ENCODE results near the gene TWNK.

TWNK gene

GRCh38 chr10:101005869-101006567, 18.7 kb downstream of the TWNK start:
- H3K9me3 ChIP-seq (ENCODE audit: control extremely low read depth in 1 of 5, control insufficient read depth in 4 of 5, insufficient read depth in 2 of 5, low read depth in 1 of 5, low read length in 4 of 5), result no peaks in the 10 kb centered on the region
- DNase-seq, result no peak
- CTCF ChIA-PET, result interaction anchor here (0.6 to 23.7 kb wide), 4 partner anchors 10 to 310 kb away, joined by 3 to 311 read pairs (median 78); partner anchors contain the start of gene LZTS2
- 100% methylated on average over 2 of the region's 4 CpGs for WGBS (ENCODE audit: insufficient coverage)
- H3K4me3 ChIP-seq (ENCODE audit: control insufficient read depth in 1 of 7, extremely low read depth in 1 of 7, insufficient read depth in 4 of 7, low read depth in 2 of 7, low read length in 6 of 7), result no peak overlapping the region
- POLR2A ChIA-PET, result no interaction called here
- no peak overlapping the region for H3K27ac ChIP-seq (ENCODE audit: insufficient read depth in 1 of 2, low read depth in 1 of 2, low read length in 2 of 2, poor library complexity in 1 of 2, severe bottlenecking in 2 of 2)
- H3K27me3 ChIP-seq (replicated peaks in 2 of 5; ENCODE audit: control insufficient read depth in 4 of 5, insufficient read depth in 5 of 5, low read length in 4 of 5), result no peaks in the 10 kb centered on the region
- H3K4me1 ChIP-seq (ENCODE audit: control extremely low read depth in 1 of 4, control insufficient read depth in 4 of 4, insufficient read depth in 4 of 4, low read length in 3 of 4), result peaks cover 0 to 16% (median 15%) of the 10 kb centered on the region in 4 experiments
- peaks cover 6 to 50% (median 38%) of the 10 kb centered on the region in 4 experiments for H3K36me3 ChIP-seq (ENCODE audit: control insufficient read depth in 4 of 4, insufficient read depth in 4 of 4, low read length in 3 of 4)

- DNase-seq, result no peak
- H3K36me3 ChIP-seq (ENCODE audit: control insufficient read depth in 4 of 4, insufficient read depth in 4 of 4, low read length in 3 of 4), result peaks cover 6 to 50% (median 38%) of the 10 kb centered on the region in 4 experiments
- H3K4me3 ChIP-seq (ENCODE audit: control insufficient read depth in 1 of 7, extremely low read depth in 1 of 7, insufficient read depth in 4 of 7, low read depth in 2 of 7, low read length in 6 of 7), result no peak overlapping the region
- POLR2A ChIA-PET, result interaction anchor here (0.6 kb wide), 1 partner anchor 14 kb away, joined by 3 read pairs; no protein-coding TSS in a partner anchor
- CTCF ChIA-PET, result interaction anchor here (0.9 to 23.7 kb wide), 4 partner anchors 10 to 40 kb away, joined by 3 to 311 read pairs (median 78); partner anchors contain the start of gene LZTS2
- no peaks in the 10 kb centered on the region for H3K27me3 ChIP-seq (replicated peaks in 2 of 5; ENCODE audit: control insufficient read depth in 4 of 5, insufficient read depth in 5 of 5, low read length in 4 of 5)
- no peak overlapping the region for H3K27ac ChIP-seq (ENCODE audit: insufficient read depth in 1 of 2, low read depth in 1 of 2, low read length in 2 of 2, poor library complexity in 1 of 2, severe bottlenecking in 2 of 2)
- H3K9me3 ChIP-seq (ENCODE audit: control extremely low read depth in 1 of 5, control insufficient read depth in 4 of 5, insufficient read depth in 2 of 5, low read depth in 1 of 5, low read length in 4 of 5), result no peaks in the 10 kb centered on the region
- H3K4me1 ChIP-seq (ENCODE audit: control extremely low read depth in 1 of 4, control insufficient read depth in 4 of 4, insufficient read depth in 4 of 4, low read length in 3 of 4), result peaks cover 0 to 10% (median 8%) of the 10 kb centered on the region in 4 experiments
- 98% methylated on average over 28 of the region's 33 CpGs for WGBS (ENCODE audit: insufficient coverage)
These were observed 19.3 kb downstream of the TWNK start for GRCh38 chr10:101006593-101007098.

GRCh38 chr10:101007099-101007711, 19.9 kb downstream of the TWNK start:
- no peaks in the 10 kb centered on the region for H3K27me3 ChIP-seq (replicated peaks in 2 of 5; ENCODE audit: control insufficient read depth in 4 of 5, insufficient read depth in 5 of 5, low read length in 4 of 5)
- POLR2A ChIA-PET, result interaction anchor here (0.6 kb wide), 1 partner anchor 15 kb away, joined by 3 read pairs; no protein-coding TSS in a partner anchor
- CTCF ChIA-PET, result interaction anchor here (0.9 to 23.7 kb wide), 3 partner anchors 10 to 33 kb away, joined by 4 to 311 read pairs (median 152); partner anchors contain the start of gene LZTS2
- H3K27ac ChIP-seq (ENCODE audit: insufficient read depth in 1 of 2, low read depth in 1 of 2, low read length in 2 of 2, poor library complexity in 1 of 2, severe bottlenecking in 2 of 2), result peak overlapping the region in 1 of 2 experiments; percentile 9
- H3K4me1 ChIP-seq (ENCODE audit: control extremely low read depth in 1 of 4, control insufficient read depth in 4 of 4, insufficient read depth in 4 of 4, low read length in 3 of 4), result peaks cover 0 to 7% (median 3%) of the 10 kb centered on the region in 4 experiments
- peak in 1 of 3 donors; percentile 16 for DNase-seq
- H3K36me3 ChIP-seq (ENCODE audit: control insufficient read depth in 4 of 4, insufficient read depth in 4 of 4, low read length in 3 of 4), result peaks cover 6 to 47% (median 38%) of the 10 kb centered on the region in 4 experiments
- no peak overlapping the region for H3K4me3 ChIP-seq (ENCODE audit: control insufficient read depth in 1 of 7, extremely low read depth in 1 of 7, insufficient read depth in 4 of 7, low read depth in 2 of 7, low read length in 6 of 7)
- WGBS (ENCODE audit: insufficient coverage), result 93% methylated on average over 6 of the region's 11 CpGs
- no peaks in the 10 kb centered on the region for H3K9me3 ChIP-seq (ENCODE audit: control extremely low read depth in 1 of 5, control insufficient read depth in 4 of 5, insufficient read depth in 2 of 5, low read depth in 1 of 5, low read length in 4 of 5)

- peaks cover 0 to 10% (median 7%) of the 10 kb centered on the region in 4 experiments for H3K4me1 ChIP-seq (ENCODE audit: control extremely low read depth in 1 of 4, control insufficient read depth in 4 of 4, insufficient read depth in 4 of 4, low read length in 3 of 4)
- H3K36me3 ChIP-seq (ENCODE audit: control insufficient read depth in 4 of 4, insufficient read depth in 4 of 4, low read length in 3 of 4), result peaks cover 6 to 40% (median 31%) of the 10 kb centered on the region in 4 experiments
- POLR2A ChIA-PET, result no interaction called here
- no peak overlapping the region for H3K4me3 ChIP-seq (ENCODE audit: control insufficient read depth in 1 of 7, extremely low read depth in 1 of 7, insufficient read depth in 4 of 7, low read depth in 2 of 7, low read length in 6 of 7)
- no peaks in the 10 kb centered on the region for H3K27me3 ChIP-seq (replicated peaks in 2 of 5; ENCODE audit: control insufficient read depth in 4 of 5, insufficient read depth in 5 of 5, low read length in 4 of 5)
- DNase-seq, result no peak
- H3K9me3 ChIP-seq (ENCODE audit: control extremely low read depth in 1 of 5, control insufficient read depth in 4 of 5, insufficient read depth in 2 of 5, low read depth in 1 of 5, low read length in 4 of 5), result no peaks in the 10 kb centered on the region
- CTCF ChIA-PET, result interaction anchor here (1.6 to 23.7 kb wide), 3 partner anchors 9 to 134 kb away, joined by 5 to 311 read pairs (median 152); partner anchors contain the start of gene LZTS2
- WGBS (ENCODE audit: insufficient coverage), result 90% methylated on average over 10 of the region's 13 CpGs
- H3K27ac ChIP-seq (ENCODE audit: insufficient read depth in 1 of 2, low read depth in 1 of 2, low read length in 2 of 2, poor library complexity in 1 of 2, severe bottlenecking in 2 of 2), result no peak overlapping the region
These were observed 20.8 kb downstream of the TWNK start for GRCh38 chr10:101007915-101008822.

- DNase-seq, result no peak
- H3K27me3 ChIP-seq (replicated peaks in 2 of 5; ENCODE audit: control insufficient read depth in 4 of 5, insufficient read depth in 5 of 5, low read length in 4 of 5), result no peaks in the 10 kb centered on the region
- H3K27ac ChIP-seq (ENCODE audit: insufficient read depth in 1 of 2, low read depth in 1 of 2, low read length in 2 of 2, poor library complexity in 1 of 2, severe bottlenecking in 2 of 2), result no peak overlapping the region
- 100% methylated on average over 3 of the region's 6 CpGs for WGBS (ENCODE audit: insufficient coverage)
- no peaks in the 10 kb centered on the region for H3K9me3 ChIP-seq (ENCODE audit: control extremely low read depth in 1 of 5, control insufficient read depth in 4 of 5, insufficient read depth in 2 of 5, low read depth in 1 of 5, low read length in 4 of 5)
- ChIA-PET POLR2A (no interaction called here), CTCF (interaction anchor here (0.5 to 7.5 kb wide), 3 partner anchors 13 to 133 kb away, joined by 3 to 152 read pairs (median 5); partner anchors contain the start of gene LZTS2)
- peaks cover 6 to 32% (median 24%) of the 10 kb centered on the region in 4 experiments for H3K36me3 ChIP-seq (ENCODE audit: control insufficient read depth in 4 of 4, insufficient read depth in 4 of 4, low read length in 3 of 4)
- peaks cover 0 to 16% (median 9%) of the 10 kb centered on the region in 4 experiments for H3K4me1 ChIP-seq (ENCODE audit: control extremely low read depth in 1 of 4, control insufficient read depth in 4 of 4, insufficient read depth in 4 of 4, low read length in 3 of 4)
- no peak overlapping the region for H3K4me3 ChIP-seq (ENCODE audit: control insufficient read depth in 1 of 7, extremely low read depth in 1 of 7, insufficient read depth in 4 of 7, low read depth in 2 of 7, low read length in 6 of 7)
These were observed 21.6 kb downstream of the TWNK start for GRCh38 chr10:101008823-101009423.

- POLR2A ChIA-PET, result no interaction called here
- Histone ChIP-seq H3K36me3 (ENCODE audit: control insufficient read depth in 4 of 4, insufficient read depth in 4 of 4, low read length in 3 of 4) (peaks cover 3 to 22% (median 17%) of the 10 kb centered on the region in 4 experiments), H3K27me3 (replicated peaks in 2 of 5; ENCODE audit: control insufficient read depth in 4 of 5, insufficient read depth in 5 of 5, low read length in 4 of 5) (no peaks in the 10 kb centered on the region), H3K27ac (ENCODE audit: insufficient read depth in 1 of 2, low read depth in 1 of 2, low read length in 2 of 2, poor library complexity in 1 of 2, severe bottlenecking in 2 of 2) (no peak overlapping the region), H3K4me1 (ENCODE audit: control extremely low read depth in 1 of 4, control insufficient read depth in 4 of 4, insufficient read depth in 4 of 4, low read length in 3 of 4) (peaks cover 0 to 16% (median 13%) of the 10 kb centered on the region in 4 experiments), H3K9me3 (ENCODE audit: control extremely low read depth in 1 of 5, control insufficient read depth in 4 of 5, insufficient read depth in 2 of 5, low read depth in 1 of 5, low read length in 4 of 5) (no peaks in the 10 kb centered on the region), H3K4me3 (ENCODE audit: control insufficient read depth in 1 of 7, extremely low read depth in 1 of 7, insufficient read depth in 4 of 7, low read depth in 2 of 7, low read length in 6 of 7) (no peak overlapping the region)
- CTCF ChIA-PET, result interaction anchor here (1.0 to 7.5 kb wide), 4 partner anchors 9 to 41 kb away, joined by 3 to 152 read pairs (median 7); partner anchors contain the start of genes LZTS2 and SEMA4G
- DNase-seq, result no peak
- 96% methylated on average over 15 of the region's 22 CpGs for WGBS (ENCODE audit: insufficient coverage)
These were observed 23.0 kb downstream of the TWNK start for GRCh38 chr10:101010329-101010728.

All from common myeloid progenitor, CD34-positive (primary cell).